RKO (cell line): ENCODE data around the gene DNAJC4.

Experiments
- DNase-seq: peaks from one replicate; pipeline ENCODE4 v3.0.0-alpha.2; 2016; ENCODE audit warnings: low spot score

DNAJC4 gene

DNA sequence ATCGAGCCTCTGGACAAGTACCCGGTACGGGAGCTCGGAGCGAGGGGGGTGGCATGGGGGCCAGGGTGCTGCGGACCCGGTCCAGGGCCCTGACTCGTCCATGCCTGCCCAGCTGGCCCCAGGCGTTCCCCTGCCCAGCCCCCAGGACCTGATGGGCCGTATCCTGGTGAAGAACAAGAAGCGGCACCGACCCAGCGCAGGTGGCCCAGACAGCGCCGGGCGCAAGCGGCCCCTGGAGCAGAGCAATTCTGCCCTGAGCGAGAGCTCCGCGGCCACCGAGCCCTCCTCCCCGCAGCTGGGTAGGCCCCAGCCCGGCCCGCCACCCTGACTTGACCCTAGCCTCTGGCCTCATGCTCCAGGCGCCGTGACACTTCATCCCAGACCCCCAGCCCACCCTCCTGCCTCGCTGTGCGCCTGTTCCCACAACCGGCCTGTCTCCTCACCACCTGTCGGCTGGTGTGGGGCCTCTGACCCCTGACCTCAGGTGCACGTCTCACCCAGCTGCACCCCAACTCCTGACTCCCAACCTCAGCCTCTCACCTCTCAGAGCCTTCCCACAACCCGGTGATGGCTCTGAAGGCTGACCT is 28.7 kb downstream of the DNAJC4 start:
- no peak for DNase-seq

DNA sequence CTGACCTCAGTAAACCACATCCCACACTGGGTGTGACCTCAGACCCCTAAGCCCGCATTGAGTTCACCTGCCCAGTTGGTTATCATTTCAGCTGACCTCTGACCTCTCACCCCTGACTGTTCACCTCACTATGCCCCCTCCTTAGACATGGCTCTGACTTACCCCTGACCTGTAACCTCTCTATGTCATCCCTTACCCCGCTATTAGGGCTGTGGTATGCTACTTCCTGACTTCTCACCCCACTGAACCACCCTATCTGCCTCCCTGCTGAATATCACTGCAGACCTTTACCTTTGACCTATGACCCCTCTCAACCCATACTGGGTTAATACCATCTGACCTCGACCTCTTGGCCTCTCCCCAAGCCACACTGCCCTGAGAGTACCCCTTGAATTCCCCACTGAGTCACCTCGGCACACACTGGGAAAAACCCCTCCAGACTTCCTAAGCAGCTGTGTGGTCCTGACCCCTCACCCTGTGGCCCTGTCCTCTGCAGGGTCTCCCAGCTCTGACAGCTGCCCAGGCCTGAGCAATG is 29.3 kb downstream of the DNAJC4 start:
- no peak for DNase-seq

DNA sequence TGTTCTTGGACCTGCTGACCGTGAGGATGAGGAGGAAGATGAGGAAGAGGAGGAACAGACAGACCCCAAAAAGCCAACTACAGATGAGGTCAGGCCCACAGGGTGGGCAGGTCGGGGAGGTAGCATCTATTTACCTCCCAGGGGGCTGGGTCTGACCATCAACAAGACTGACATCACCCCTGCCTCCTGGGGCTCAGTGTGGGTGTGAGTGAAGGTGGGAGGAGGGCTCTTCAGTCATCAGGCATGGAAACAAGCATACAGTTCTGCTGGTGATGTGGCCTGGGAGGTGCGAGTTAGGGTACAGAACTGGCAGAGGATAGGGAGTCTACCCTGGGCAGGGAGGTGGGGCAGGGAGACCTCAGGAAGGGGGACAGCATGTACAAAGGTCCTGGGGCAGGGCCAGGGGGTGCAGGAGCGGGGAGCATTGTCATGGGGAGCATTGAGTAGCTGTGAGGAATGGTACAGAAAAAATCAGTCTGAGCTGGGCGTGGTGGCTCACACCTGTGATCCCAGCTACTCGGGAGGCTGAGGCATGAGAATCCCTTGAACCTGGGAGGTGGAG is 29.9 kb downstream of the DNAJC4 start:
- no peak for DNase-seq

DNA sequence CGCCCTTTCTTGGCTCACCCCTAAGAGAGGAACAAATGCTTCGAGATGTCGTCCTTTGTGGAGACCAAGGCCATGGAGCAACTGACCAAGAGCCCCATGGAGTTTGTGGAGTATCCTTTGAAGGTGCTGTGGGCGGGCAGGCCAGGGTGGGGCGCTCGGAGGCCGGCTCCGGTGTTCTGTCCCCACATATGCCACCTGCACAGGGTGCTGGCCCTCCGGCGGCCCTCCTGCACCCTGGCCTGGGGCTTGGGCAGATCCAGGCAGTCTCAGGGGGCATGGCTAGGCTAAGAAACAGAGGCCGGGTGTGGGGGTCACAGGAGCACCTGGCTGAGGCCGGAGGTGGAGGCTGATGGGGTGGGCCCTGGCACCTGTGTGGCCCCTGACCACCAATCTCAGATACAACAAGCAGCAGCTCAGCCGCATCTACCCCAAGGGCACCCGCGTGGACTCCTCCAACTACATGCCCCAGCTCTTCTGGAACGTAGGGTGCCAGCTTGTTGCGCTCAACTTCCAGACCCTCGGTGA is 31.3 kb downstream of the DNAJC4 start:
- DNase-seq, result no peak

DNA sequence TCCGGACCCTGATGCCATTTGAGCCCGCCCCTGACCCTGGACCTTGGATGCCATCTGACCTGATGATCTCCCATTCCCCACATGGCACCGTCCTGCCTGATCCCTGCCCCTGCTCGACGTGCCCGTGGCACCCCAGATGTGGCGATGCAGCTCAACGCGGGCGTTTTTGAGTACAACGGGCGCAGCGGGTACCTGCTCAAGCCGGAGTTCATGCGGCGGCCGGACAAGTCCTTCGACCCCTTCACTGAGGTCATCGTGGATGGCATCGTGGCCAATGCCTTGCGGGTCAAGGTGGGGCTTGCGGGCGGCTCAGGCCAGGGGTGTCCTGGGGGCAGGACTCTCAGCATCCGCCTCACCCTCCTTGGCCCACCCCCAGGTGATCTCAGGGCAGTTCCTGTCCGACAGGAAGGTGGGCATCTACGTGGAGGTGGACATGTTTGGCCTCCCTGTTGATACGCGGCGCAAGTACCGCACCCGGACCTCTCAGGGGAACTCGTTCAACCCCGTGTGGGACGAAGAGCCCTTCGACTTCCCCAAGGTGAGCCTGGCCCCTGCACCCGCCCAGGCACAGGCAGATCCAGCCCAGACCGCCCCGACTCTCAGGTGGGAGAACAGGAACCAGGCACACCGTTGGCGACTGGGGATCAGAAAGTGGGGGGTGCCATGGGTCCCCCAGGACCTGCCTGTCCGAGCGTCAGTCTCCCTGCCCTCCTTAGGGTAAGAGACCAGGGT is 32.1 kb downstream of the DNAJC4 start:
- DNase-seq, result no peak

DNA sequence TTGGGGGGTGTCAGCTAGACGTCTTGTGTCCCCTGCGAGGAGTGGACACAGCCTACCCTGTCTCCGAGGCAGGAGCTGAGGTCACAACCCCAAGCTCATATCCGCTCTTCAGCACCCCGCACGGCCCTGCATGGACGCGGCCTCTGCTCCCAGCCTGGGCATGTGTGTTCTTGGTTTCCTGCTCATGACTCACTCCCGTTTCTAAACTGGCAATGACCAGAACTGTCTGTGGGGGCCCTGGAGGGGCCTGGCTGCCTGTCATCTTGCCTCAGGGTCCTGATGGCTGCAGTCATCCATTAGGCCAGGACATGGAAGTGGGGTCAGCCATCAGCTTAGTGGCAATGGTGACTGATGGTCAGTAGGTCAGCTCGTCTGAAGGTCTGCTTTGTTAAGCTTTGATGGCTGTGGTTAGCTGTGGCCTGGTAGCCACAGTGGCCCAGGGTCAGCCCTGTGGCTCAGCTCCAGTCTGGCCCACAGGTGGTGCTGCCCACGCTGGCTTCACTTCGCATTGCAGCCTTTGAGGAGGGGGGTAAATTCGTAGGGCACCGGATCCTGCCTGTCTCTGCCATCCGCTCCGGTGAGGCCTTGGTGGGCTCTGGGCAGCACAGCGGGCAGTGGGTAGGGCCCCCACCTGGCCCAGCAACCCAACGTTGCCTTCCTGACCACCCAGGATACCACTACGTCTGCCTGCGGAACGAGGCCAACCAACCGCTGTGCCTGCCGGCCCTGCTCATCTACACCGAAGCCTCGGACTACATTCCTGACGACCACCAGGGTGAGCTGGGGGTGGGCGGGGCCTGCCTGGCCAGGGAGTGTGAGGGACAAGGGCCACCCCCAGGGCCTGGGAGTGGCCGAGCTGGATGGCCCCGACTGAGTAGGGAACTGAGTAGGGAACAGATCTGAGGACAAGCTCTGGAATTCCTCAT is 32.9 kb downstream of the DNAJC4 start:
- DNase-seq, result no peak

DNA sequence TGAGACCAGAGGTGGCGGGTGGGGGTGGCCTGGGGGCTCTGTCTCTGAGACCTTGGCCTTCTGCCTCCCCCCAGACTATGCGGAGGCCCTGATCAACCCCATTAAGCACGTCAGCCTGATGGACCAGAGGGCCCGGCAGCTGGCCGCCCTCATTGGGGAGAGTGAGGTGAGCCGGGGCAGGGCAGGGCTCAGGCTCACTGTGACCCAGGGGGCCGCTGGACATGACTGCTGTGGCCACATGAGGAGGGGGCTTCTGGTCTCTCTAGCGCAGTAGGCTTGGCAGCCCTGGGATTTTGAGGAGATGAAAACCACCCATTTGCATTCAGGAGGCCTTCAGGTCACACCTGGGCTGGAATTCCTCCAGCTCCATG is 33.6 kb downstream of the DNAJC4 start:
- no peak for DNase-seq

DNA sequence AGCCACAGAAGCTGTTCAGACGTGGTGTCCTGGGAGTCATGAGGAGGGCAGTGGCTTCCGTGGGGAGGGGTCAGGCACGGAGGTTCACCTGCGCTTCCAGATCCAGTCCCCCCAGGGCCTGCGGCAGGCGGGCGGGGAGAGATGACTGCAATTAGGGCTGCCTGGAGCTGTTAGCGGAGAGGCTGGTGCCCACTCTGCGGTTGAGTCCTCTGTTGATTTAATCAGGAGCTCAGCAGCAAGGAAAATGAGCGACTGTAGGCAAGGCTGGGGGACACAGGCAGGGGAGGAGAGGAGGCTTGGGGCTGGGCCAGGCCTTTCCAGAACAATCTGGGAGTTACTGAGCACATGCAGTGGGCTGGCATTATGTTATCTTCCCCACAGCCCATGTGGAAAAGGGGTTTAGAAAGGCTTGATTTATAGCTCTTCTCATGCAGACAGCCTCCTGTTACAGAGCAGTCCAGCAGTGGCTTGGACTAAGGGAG is 34.1 kb downstream of the DNAJC4 start:
- no peak for DNase-seq

DNA sequence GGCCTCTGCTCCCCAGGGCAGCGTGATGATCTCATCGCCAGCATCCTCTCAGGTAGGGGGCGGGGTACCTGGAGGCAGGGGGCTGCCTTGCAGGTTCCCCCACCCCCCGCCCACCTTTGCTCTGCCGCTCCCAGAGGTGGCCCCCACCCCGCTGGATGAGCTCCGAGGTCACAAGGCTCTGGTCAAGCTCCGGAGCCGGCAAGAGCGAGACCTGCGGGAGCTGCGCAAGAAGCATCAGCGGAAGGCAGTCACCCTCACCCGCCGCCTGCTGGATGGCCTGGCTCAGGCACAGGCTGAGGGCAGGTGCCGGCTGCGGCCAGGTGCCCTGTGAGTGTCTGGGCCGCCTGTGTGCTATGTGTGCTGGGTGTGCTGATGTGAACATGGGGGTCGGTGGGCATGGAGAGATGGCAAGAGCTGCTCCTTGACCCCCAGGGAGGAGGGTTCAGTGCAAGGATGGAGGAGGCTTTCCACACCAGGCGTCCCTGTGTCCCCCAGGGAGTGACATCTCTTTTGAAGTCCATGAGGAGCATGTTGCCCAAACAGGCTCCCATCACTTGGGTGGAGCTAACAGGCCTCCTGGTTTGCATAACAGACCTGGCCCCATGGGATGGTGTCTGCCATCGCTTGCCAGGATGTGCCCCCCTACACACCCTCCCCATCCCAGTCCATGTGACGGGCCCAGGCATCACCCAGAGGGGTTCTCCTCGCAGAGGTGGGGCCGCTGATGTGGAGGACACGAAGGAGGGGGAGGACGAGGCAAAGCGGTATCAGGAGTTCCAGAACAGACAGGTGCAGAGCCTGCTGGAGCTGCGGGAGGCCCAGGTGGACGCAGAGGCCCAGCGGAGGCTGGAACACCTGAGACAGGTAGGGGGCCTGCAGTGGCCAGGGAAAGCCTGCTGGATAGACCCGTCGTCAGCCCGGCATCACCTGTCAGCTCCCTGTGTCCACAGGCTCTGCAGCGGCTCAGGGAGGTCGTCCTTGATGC is 35.1 kb downstream of the DNAJC4 start:
- no peak for DNase-seq

DNA sequence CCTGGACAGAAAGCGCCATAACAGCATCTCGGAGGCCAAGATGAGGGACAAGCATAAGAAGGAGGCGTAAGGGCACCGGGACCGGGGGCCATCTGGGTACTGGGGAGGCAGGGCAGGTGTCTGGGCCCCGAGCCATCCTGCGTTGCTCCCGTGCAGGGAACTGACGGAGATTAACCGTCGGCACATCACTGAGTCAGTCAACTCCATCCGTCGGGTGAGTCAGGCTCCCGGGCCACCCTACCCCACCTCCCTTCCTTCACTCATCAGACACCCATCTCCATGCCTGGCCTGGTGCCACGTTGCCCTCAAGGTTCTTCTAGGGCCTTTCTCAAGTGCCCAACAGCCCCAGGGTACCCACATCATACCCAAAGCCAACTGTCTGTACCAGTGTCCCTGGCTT is 36.0 kb downstream of the DNAJC4 start:
- DNase-seq, result peak; percentile 69

DNA sequence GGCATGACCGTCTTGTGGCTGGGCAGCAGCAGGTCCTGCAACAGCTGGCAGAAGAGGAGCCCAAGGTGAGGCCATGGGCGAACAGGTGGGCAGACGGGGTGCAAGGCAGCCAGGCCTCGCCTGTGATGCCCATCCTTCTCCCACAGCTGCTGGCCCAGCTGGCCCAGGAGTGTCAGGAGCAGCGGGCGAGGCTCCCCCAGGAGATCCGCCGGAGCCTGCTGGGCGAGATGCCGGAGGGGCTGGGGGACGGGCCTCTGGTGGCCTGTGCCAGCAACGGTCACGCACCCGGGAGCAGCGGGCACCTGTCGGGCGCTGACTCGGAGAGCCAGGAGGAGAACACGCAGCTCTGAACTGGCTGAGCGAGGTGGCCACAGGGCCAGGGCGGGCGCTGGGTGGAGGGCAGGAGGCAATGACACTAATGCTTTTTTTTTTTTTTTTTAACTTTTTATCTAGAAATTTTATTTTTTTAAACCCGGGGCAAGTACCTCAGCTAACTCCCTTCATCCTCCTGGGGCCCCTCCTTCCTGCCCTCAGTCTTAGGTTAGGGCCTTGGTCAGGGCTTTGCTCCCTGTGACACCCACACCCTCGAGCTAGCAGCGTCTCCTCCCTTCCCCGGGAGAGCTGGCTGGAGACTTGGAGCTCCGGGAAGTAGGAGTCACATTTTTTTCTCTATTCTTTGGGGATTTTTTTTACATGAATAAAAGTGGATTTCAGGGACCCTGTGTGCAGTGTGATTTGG is 37.0 kb downstream of the DNAJC4 start:
- DNase-seq, result no peak

DNA sequence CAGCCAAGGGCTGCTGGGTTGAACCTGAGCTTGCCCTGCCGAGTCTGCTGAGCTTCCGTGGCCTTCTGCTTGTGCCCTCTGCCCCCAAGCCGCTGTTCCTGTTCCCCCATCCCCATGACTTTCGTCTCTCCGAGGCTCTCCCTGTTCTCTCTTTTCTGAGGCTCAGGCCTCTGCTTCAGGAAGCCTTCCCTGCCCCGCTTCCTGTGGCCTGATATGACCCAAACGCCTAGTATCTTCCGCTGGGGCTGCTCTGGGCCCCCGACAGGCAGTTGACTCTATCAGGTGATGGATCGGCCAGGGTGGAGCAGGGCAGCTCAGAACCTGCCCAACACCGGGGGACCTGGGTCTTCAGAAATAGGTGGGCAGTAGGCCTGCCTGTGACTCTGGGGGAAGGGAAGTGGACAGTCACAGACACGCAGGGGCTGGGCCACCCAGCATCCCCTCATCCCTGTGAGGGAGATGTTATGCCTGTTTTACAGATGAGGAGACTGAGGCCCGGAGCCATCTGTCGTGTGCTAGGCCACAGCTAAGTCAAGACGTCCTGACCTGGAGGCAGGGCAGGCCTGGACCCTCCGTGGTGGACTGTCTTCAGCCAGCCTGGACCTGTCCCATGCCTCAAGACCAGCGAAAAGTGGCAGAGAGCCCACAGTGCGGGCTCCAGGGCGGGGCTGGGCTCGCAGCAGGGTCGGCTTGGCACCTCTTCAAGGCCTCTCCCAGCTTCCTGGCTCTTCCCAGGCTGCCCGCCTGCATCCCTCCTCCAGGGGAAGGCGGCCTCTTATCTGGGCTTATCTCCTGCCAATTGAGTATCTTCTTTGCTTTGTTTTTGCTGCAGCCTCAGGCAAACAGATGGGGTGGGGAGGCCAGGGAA is 37.9 kb downstream of the DNAJC4 start:
- DNase-seq, result peak; percentile 25

DNA sequence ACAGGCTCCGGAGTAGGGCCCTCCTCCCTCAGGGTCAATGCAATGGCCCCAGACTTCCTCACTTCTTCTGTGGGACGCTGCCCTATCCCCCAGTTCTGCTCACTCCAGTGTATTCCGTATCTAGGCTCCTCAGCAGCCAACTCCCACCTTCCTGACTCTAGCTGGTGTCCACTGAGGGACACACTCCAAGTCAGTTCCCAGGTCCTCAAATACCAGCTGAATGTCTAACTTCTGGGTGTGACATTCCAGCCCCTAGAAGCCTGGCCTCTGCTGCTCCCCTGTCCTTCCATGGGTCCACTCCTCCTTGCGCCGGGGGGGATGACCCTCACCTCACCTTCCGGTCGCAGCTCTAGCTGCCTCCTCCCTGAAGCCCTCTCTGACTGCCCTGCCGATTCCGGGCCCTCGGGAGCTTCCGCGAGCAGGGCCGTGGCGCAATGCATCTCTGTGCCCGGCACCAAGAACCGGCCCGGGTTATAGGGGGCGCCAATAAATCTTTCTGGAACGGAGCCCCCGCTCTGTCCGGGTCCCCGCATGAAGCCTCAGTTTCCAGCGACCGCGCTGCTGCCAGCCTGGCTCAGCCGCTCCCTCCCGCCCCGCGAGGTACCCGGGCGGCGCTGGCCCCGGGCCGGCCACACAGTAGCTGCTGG is 38.7 kb downstream of the DNAJC4 start:
- DNase-seq, result peak; percentile 81

DNA sequence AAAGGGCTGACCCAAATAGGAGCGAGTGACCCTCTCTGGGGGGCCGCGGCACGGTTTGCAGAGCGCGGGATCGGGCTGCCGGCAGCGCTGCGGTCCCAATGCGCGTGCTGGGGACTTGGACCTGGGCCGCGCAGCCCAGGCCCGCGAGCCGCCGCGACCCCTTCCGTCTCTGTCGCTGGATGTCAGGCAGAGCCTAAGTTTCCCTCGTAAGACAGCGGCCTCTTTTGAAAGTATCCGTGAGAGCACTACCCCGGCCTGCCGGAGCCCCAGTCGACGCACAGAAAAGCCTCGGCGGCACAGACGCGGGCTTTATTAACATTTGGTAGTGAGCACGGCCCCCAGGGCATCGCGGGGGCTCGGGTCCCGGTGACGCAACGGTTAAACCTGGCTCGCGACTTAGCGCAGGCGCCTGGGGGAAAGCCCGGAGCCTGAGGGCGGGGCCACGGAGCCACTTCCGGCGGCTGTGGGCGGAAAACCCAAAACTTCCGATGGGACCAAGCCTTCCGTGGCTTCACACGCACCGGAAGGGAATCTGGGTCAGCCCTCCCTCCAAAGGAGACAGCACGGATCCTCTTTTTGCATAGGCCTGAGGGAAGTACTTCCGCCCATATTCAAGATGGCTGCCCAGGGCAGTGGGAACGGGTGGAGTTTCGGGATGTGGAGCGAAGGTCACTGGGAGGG is 39.3 kb downstream of the DNAJC4 start:
- peak; percentile 99 for DNase-seq

DNA sequence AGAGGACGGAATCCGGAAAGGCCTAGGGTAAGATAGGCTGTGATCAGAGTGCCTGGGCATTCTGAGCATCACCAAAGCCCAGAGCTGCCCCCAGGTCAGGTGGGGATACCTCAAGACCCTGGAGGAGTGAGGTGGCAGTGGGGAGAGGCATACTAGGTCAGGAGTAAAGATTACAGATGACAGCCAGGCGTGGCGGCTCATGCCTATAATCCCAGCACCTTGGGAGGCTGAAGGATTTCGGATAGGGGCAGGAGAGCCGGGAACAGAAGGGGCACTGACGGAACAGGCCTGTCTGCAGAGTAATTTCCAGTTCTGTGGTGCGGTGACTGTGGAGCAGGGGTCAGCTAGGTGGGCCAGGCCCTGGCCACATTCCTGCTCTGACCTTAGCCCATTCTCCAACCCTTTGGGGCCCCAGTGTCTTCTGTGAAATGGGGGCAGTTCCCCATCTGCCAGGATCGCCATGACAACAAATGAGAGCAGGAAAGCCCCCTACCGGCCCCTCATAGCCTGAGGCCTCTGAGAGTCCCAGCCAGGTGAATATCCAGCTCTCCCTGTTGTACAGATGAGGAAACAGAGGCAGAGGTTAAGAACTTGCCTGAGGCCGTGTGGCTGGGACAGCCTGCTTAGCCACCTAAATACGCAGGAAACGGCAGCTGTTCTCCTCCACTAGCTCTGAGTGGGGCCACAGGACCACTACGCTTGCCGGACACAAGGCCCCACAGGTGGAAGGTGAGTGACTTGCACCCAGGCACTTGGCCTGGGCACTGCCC is 44.9 kb downstream of the DNAJC4 start:
- no peak for DNase-seq

DNA sequence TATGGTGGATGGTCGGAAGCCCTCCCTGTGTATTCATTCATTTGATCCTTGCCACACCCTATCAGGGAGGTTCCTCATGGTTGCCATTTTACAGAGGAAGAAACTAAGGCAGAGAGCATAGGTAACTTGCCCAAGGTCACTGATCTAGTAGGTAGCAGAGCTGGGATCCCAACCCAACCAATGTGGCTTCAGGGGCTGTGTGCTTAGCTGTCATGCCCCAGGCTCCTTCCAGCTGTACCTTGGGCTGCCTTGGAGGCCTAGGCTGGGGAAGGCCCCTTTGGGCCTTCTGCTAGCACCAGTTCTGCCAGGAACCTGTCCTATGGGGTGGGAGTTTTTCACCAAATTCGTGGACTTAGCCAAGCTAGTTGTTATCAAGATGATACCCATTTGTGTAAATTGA is 45.5 kb downstream of the DNAJC4 start:
- DNase-seq, result no peak
